GM12865 (cell line): Measurements from ENCODE around the gene NDRG4.

ENCODE experiments used
- DNase-seq: peaks from one replicate; pipeline ENCODE4 v3.0.0; 2010; ENCODE audit warnings: low read depth
- H3K4me3 ChIP-seq: 2 replicates; pipeline ENCODE4 v1.5.1; 2011; ENCODE audit warnings: mild to moderate bottlenecking, low read depth, low read length, control low read depth
- TF ChIP-seq, protein P1 (sequence below): IDR thresholded peaks from 2 replicates; pipeline ENCODE4 v1.5.1; 2011; ENCODE audit warnings: low read length, control low read depth, low read depth, inconsistent platforms; ENCODE audit not compliant: insufficient read depth; ENCODE audit errors: missing control alignments

NDRG4 gene

GRCh38 chr16:58499615-58500351, at the start of gene NDRG4:
Gene NDRG4, plus strand, starts transcription at chr16:58500143. Its CDS starts 106 bp downstream, at chr16:58500249.
- TF ChIP-seq, protein P1, sequence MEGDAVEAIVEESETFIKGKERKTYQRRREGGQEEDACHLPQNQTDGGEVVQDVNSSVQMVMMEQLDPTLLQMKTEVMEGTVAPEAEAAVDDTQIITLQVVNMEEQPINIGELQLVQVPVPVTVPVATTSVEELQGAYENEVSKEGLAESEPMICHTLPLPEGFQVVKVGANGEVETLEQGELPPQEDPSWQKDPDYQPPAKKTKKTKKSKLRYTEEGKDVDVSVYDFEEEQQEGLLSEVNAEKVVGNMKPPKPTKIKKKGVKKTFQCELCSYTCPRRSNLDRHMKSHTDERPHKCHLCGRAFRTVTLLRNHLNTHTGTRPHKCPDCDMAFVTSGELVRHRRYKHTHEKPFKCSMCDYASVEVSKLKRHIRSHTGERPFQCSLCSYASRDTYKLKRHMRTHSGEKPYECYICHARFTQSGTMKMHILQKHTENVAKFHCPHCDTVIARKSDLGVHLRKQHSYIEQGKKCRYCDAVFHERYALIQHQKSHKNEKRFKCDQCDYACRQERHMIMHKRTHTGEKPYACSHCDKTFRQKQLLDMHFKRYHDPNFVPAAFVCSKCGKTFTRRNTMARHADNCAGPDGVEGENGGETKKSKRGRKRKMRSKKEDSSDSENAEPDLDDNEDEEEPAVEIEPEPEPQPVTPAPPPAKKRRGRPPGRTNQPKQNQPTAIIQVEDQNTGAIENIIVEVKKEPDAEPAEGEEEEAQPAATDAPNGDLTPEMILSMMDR, result no peak
- H3K4me3 ChIP-seq, result no peak within 1 kb of the TSS
- DNase-seq, result peak; percentile 78

- TF ChIP-seq, protein P1, result no peak
- no peak overlapping the region for H3K4me3 ChIP-seq
- DNase-seq, result no peak
Measured at GRCh38 chr16:58450590-58450989, 49.4 kb upstream of the NDRG4 start.

- H3K4me3 ChIP-seq, result no peak overlapping the region
- DNase-seq, result no peak
- TF ChIP-seq, protein P1, result no peak
Measured at GRCh38 chr16:58451265-58451689, 48.7 kb upstream of the NDRG4 start.

DNA sequence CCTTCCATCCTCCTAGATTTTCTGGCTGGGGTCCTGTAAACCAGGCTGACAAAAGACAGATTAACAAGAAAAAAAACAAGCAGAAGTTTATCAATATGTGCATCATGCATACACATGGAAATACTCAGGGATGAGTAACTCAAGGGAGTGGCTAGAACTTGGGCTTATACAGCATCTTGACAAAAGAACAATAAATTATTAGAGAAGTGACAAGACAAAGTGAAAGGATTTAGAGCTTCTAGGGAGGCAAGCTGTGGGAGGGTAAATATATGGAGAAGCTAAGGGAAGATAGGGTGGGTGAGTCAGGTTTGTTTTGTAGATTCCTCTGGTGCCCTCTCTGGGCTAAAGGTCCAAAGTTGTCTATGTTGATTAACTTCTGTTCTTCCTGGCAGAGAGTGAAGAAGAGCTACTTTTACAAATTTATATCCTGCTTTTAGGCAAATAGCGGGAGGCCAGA, 48.0 kb upstream of the NDRG4 start:
- DNase-seq, result no peak
- TF ChIP-seq, protein P1, result no peak
- no peak overlapping the region for H3K4me3 ChIP-seq

DNA sequence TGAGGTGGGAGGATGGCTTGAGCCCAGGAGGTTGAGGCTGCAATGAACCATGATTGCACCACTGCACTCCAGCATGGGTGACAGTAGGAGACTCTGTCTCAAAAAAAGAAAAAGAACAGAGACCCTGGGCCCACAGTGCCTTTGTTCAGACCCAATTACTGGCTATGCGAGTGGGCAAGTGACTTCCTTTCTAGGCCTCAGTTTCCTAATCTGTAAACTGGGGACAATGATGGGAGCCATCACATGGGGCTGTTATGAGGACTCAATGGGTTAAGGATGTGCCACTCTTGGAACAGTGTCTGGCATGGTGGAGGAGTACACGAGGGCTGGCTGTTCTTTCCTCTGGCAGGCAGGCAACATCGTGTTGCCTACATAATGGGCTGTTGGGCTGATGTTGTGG, 47.3 kb upstream of the NDRG4 start:
- no peak for DNase-seq
- TF ChIP-seq, protein P1, result no peak

GRCh38 chr16:58454178-58454577, 45.8 kb upstream of the NDRG4 start:
- DNase-seq, result no peak
- TF ChIP-seq, protein P1, result no peak
- no peak overlapping the region for H3K4me3 ChIP-seq

More for the DNA sequence above, 47.3 kb upstream of the NDRG4 start:
- H3K4me3 ChIP-seq, result no peak overlapping the region

DNA sequence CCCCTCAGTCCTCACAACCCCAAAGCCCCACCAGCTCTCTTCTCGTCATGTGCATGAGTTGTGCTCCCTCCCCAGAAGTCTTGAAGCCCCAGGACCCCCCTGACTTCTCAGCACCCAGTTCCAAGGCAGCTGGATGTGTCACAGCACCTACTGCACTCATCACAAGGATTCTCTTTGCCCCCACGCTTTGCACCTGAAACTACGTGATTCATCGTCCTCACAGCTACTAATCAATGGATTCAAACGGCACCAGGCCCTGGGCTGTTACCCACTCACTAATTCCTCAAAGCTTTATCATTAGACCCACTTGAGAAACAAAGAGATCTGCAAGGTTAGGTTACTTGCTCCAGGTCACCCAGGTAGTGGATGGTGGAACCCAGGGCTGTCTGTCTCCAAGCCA, 45.1 kb upstream of the NDRG4 start:
- TF ChIP-seq, protein P1, result no peak
- no peak for DNase-seq

More for the DNA sequence above, 45.1 kb upstream of the NDRG4 start:
- no peak overlapping the region for H3K4me3 ChIP-seq
